Astrocyte of the spinal cord (primary cell): ENCODE results near the gene PRR19.

ENCODE experiments used
- DNase-seq: peaks from one replicate; pipeline ENCODE4 v3.0.0; 2011; ENCODE audit warnings: low read depth, low spot score
- H3K4me3 ChIP-seq: 2 replicates; pipeline ENCODE4 v1.5.1; 2011; ENCODE audit warnings: low read depth, mild to moderate bottlenecking, low read length, moderate library complexity
- in situ Hi-C: cut with HindIII; loops from 2 replicates; pipeline ENCODE4 v1.10.0; 2017; ENCODE audit warnings: low sequenced_read_pairs
- TF ChIP-seq, protein P1 (sequence below): IDR thresholded peaks from 2 replicates; pipeline ENCODE4 v1.5.1; 2012; ENCODE audit warnings: low read depth, mild to moderate bottlenecking, low read length, inconsistent platforms

PRR19 gene

DNA sequence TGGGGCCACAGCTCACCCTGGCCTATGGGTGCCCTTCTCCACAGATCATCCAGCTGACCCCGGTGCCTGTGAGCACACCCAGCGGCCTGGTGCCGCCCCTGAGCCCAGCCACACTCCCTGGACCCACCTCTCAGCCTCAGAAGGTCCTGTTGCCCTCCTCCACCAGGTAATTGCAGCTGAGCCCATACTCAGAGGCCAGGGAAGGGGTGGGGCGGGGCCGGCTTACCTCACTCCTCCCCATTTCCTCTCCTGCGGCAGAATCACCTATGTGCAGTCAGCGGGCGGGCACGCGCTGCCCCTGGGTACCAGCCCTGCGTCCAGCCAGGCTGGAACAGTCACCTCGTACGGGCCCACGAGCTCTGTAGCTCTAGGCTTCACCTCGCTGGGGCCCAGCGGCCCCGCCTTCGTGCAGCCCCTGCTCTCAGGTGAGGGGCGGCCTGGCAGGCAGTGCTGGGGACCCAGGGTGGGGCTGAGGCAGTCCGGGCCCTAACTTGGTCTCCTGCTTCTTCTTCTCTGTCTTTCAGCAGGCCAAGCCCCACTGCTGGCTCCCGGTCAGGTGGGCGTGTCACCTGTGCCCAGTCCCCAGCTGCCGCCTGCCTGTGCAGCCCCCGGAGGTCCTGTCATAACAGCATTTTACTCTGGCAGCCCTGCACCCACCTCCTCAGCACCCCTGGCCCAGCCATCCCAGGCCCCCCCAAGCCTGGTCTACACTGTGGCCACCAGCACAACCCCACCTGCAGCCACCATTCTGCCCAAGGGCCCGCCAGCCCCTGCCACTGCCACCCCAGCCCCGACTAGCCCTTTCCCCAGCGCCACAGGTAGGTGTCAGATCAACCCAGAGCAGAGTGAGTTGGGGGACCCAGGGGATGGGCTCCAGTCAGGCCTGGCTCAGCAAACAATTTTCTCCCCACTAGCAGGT is 9.6 kb upstream of the PRR19 start:
- TF ChIP-seq, protein P1, sequence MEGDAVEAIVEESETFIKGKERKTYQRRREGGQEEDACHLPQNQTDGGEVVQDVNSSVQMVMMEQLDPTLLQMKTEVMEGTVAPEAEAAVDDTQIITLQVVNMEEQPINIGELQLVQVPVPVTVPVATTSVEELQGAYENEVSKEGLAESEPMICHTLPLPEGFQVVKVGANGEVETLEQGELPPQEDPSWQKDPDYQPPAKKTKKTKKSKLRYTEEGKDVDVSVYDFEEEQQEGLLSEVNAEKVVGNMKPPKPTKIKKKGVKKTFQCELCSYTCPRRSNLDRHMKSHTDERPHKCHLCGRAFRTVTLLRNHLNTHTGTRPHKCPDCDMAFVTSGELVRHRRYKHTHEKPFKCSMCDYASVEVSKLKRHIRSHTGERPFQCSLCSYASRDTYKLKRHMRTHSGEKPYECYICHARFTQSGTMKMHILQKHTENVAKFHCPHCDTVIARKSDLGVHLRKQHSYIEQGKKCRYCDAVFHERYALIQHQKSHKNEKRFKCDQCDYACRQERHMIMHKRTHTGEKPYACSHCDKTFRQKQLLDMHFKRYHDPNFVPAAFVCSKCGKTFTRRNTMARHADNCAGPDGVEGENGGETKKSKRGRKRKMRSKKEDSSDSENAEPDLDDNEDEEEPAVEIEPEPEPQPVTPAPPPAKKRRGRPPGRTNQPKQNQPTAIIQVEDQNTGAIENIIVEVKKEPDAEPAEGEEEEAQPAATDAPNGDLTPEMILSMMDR: no peak
- no peak for DNase-seq
- H3K4me3 ChIP-seq: no peak overlapping the region
- in situ Hi-C loops: no loop called here

DNA sequence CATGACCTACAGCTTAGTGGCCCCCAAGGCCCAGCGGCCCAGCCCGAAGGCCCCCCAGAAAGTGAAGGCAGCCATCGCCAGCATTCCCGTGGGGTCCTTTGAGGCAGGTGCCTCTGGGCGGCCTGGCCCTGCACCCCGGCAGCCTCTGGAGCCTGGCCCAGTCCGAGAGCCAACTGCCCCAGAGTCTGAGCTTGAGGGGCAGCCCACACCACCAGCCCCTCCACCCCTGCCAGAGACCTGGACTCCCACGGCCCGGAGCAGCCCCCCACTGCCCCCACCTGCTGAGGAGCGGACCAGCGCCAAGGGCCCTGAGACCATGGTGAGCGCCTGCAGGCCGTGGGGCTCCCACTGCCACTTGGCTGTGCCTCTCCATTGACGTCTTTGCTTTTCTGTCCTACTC is 9.0 kb upstream of the PRR19 start:
- H3K4me3 ChIP-seq: no peak overlapping the region
- DNase-seq: no peak
- TF ChIP-seq, protein P1: no peak
- in situ Hi-C loops: no loop called here

DNA sequence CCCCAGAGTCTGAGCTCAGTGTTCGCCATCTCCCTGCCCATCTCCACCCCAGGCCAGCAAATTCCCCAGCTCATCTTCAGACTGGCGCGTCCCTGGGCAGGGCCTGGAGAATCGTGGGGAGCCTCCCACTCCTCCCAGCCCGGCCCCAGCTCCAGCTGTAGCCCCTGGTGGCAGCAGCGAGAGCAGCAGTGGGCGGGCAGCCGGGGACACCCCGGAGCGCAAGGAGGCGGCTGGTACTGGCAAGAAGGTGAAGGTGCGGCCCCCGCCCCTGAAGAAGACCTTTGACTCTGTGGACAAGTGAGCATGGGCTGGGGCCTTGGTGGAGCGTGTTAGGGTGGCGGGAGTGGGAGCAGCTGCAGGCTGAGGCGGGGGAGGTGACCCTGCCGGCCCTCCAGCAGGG is 8.4 kb upstream of the PRR19 start:
- no peak for DNase-seq
- H3K4me3 ChIP-seq: no peak overlapping the region
- in situ Hi-C loops: no loop called here
- TF ChIP-seq, protein P1: peak; percentile 37

DNA sequence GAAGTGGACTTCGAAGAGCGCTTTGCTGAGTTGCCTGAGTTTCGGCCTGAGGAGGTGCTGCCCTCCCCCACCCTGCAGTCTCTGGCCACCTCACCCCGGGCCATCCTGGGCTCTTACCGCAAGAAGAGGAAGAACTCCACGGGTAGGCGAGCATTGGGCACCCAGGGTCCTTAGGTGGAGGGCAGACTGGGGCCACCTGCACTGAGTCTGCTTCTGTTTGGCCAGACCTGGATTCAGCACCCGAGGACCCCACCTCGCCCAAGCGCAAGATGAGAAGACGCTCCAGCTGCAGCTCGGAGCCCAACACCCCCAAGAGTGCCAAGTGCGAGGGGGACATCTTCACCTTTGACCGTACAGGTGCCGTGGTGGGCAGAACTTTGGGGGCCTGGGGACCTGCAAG is 8.0 kb upstream of the PRR19 start:
- DNase-seq: no peak
- no peak overlapping the region for H3K4me3 ChIP-seq
- TF ChIP-seq, protein P1: no peak
- in situ Hi-C loops: no loop called here

DNA sequence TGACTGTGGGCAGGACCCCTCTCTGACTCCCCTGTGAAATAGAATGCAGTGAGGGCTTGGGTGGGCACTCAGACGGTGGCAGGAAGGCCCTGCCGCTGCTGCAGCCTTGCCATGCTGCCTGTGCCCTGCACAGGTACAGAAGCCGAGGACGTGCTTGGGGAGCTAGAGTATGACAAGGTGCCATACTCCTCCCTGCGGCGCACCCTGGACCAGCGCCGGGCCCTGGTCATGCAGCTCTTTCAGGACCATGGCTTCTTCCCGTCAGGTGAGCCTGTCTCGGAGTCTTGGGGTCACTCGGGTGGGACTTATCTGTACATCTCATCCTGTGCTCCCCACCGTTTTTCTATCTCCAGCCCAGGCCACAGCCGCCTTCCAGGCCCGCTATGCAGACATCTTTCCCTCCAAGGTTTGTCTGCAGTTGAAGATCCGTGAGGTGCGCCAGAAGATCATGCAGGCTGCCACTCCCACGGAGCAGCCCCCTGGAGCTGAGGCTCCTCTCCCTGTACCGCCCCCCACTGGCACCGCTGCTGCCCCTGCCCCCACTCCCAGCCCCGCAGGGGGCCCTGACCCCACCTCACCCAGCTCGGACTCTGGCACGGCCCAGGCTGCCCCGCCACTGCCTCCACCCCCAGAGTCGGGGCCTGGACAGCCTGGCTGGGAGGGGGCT is 7.3 kb upstream of the PRR19 start:
- H3K4me3 ChIP-seq: no peak overlapping the region
- no peak for DNase-seq
- in situ Hi-C loops: no loop called here
- TF ChIP-seq, protein P1: no peak

DNA sequence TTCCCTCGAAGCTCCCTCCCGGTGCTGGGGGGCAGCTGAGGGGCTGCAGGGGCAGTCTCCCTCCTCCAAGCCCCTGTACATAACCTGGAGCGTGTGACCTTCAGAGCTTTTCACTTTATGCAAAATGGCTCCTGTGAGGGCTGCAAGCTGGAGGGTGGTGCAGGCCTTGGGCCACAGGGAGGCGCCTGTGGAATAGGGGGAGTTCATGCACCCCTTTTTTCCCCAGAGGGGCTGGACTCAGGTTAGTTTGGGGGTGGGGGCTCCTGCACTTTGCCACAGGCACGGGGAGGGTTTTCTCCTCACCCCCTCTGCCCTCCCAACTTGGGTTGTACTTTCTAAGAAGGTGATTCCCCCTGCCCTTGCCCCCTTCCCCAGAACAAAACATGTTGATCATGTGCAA is 6.6 kb upstream of the PRR19 start:
- no peak for DNase-seq
- in situ Hi-C loops: no loop called here
- TF ChIP-seq, protein P1: no peak
- H3K4me3 ChIP-seq: no peak overlapping the region
